Activated B cell treated with CpG ODN at 0.5 μM for 24 hours (primary cell): Measurements from ENCODE around the gene MBTPS1. TPM values are rescaled to one million over a fixed set of nuclear protein-coding genes. Genes with fewer than 3 reads are reported as not detected.

Source experiments
- ATAC-seq: fragments of 200-7000 bp; cut with Tn5 transposase; one replicate; pipeline ENCODE4 v1.10.0; 2021; ENCODE audit warnings: low read depth, mild to moderate bottlenecking, moderate library complexity
- CTCF ChIA-PET: fragments of 350-600 bp; sonication (Branson Sonifier 250); formaldehyde crosslinking; loops from one replicate; lab custom pipeline; 2021; ENCODE audit warnings: antibody characterized with exemption; lab: Charles Lee
- POLR2A ChIA-PET: fragments of 350-600 bp; sonication (Branson Sonifier 250); formaldehyde crosslinking; loops from one replicate; lab custom pipeline; 2021; ENCODE audit warnings: antibody characterized with exemption; lab: Charles Lee
- DNase-seq: peaks from one replicate; pipeline ENCODE4 v3.0.0; 2022
- H3K27ac Mint-ChIP-seq: one replicate; pipeline ENCODE4 v1.8.0; 2020; ENCODE audit warnings: mixed read lengths
- H3K27me3 Mint-ChIP-seq: one replicate; pipeline ENCODE4 v1.8.0; 2021; ENCODE audit warnings: mixed read lengths
- H3K36me3 Mint-ChIP-seq: one replicate; pipeline ENCODE4 v1.8.0; 2021; ENCODE audit warnings: low read depth, mixed read lengths
- H3K4me1 Mint-ChIP-seq: one replicate; pipeline ENCODE4 v1.8.0; 2021; ENCODE audit warnings: mixed read lengths
- H3K4me3 Mint-ChIP-seq: one replicate; pipeline ENCODE4 v1.8.0; 2020; ENCODE audit warnings: mild to moderate bottlenecking, mixed read lengths
- H3K9me3 Mint-ChIP-seq: one replicate; pipeline ENCODE4 v1.8.0; 2020; ENCODE audit warnings: mixed read lengths
- CTCF ChIP-seq: fragments of 200-600 bp; IDR thresholded peaks from one replicate; pipeline ENCODE4 v1.8.0; 2022; ENCODE audit warnings: antibody characterized with exemption, mild to moderate bottlenecking
- intact Hi-C: fragments of 100-400 bp; cut with micrococcal nuclease; formaldehyde crosslinking; loops from one replicate; pipeline ENCODE4 v1.15.1; 2024
- total RNA-seq: library from RNA; stranded (reverse); gene quantifications from 2 replicates; pipeline ENCODE4 v1.2.3, GENCODE V29; 2022

MBTPS1 gene
- total RNA-seq, 1 donor from 2014 or later: 79.2 TPM

DNA sequence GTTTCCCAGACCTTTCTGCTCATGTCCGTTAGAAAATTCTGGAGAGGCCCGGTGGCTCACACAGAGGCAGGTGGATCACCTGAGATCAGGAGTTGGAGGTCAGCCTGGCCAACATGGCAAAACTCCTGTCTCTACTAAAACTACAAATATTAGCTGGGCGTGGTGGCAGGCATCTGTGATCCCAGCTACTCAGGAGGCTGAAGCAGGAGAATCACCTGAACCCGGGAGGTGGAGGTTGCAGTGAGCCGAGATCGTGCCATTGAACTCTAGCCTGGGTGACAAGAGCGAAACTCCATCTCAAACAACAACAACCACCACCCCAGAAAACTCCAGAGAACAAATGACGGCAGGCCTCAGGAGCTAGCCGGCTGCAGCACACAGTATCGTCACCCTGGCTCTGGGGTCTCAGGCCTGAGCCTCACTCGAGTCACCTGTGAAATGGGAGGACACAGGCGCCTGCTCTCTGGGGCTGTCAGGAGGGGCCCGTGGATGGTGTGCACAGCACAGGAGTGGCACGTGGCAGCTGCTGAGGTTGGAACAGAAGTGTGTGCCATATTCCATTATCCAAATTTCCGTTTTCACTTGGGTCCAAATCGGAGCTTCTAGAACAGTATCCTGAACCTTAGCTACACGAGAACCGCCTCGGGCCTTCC, 70.8 kb downstream of the MBTPS1 start:
- Mint-ChIP-seq H3K36me3 (peaks cover 28% of the 10 kb centered on the region), H3K4me1 (no peaks in the 10 kb centered on the region), H3K4me3 (no peak overlapping the region), H3K27ac (no peak overlapping the region), H3K27me3 (peaks cover 18% of the 10 kb centered on the region), H3K9me3 (no peaks in the 10 kb centered on the region)
- POLR2A ChIA-PET: interaction anchor here (0.7 kb wide), 1 partner anchor 236 kb away, joined by 11 read pairs; no protein-coding TSS in a partner anchor
- DNase-seq: no peak
- intact Hi-C loops: no loop called here
- no peak for ATAC-seq
- CTCF ChIA-PET: no interaction called here
- TF ChIP-seq CTCF: no peak

DNA sequence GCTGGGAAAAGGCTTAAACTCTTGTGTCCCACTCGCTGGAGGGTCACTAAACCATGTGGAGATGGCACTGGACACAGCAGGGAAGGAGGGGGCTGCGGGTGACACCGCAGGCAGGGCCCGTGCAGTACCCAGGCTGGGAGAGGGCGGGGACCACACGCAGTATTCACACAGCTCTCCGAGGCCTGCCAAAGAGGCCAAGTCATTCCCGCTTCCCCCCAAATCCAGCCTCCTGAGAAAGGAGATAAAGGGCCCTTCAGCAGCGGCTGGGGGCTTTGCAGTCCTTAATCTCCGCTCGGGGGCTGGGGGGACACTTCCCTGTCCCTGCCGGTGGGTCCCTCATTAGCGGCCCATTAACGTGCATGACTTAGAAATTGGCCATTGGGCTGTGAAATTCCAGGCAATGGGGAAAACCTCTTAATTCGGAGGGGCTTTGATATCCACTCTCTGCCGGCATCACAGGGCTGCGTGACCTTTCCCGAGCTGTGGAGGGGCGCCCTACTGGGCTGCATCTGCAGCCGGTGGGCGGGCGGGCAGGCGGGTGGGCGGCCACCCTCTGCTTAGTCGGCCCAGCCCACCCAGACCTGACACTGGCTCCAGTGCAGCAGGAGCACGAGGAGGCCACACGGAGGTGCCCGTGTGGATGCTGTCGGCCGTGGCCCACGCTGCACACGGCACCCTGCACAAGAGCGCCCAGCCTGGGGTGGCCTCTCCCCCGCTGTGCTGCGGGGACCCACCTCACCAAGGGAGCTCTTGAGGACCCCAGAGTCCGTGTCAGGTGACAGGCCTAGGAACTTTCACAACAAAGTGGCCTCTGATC, 71.5 kb downstream of the MBTPS1 start:
- ChIA-PET POLR2A (no interaction called here), CTCF (no interaction called here)
- ATAC-seq (no peak), DNase-seq (no peak)
- intact Hi-C loops: no loop called here
- Mint-ChIP-seq H3K36me3 (peaks cover 24% of the 10 kb centered on the region), H3K27me3 (peaks cover 18% of the 10 kb centered on the region), H3K9me3 (no peaks in the 10 kb centered on the region), H3K4me1 (no peaks in the 10 kb centered on the region), H3K27ac (no peak overlapping the region), H3K4me3 (no peak overlapping the region)
- TF ChIP-seq CTCF: no peak

DNA sequence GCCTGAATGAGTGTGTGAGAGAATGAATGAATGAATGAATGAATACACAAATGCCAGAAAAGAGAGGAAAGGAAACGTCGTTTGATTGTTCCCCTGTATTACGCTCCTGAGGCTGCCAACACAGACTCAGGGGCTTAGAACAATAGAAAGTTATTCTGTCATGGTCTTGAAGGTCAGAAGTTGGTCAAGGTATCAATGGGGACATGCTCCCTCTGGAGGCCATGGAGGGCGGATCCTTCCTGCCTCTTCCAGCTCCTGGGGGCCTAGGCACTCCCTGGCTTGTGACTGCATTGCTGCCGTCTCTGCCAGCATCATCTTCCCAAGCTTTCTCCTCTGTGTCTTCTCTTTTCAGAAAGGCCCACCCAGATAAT, 72.6 kb downstream of the MBTPS1 start:
- ChIA-PET POLR2A (no interaction called here), CTCF (no interaction called here)
- intact Hi-C loops: no loop called here
- DNase-seq: no peak
- Mint-ChIP-seq H3K4me3 (no peak overlapping the region), H3K36me3 (peaks cover 13% of the 10 kb centered on the region), H3K27ac (no peak overlapping the region), H3K9me3 (no peaks in the 10 kb centered on the region), H3K27me3 (peaks cover 18% of the 10 kb centered on the region), H3K4me1 (no peaks in the 10 kb centered on the region)
- TF ChIP-seq CTCF: no peak
- ATAC-seq: no peak

DNA sequence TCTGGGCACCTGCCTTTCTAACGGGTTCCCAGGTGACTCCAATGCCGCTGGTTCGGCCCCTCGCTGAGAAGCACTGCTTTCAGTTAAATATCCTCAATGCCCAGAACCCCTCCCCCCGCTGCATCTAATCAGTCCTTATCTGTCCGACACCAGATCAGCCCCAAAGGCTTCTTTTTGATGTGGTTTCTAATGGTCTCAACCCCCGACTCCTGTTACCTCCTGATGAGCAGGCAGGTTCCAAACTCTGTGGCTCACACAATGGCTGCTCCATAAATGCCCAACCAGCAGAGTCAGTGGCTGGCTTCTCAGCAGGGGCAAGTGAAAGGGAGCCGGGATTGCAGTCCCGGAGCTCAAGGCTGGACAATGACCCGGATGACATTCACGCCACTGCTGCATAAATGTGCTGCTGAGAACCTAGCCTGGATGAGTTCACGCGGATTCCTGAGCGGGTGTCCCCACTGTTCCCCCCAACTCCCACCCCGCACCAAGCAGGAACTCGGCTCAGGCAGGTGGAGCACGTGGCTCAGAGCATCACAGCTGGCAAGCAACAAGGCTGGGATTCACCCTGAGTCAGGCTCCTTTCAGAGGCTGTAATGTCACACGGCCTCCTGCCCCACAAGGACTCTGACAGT, 73.1 kb downstream of the MBTPS1 start:
- Mint-ChIP-seq H3K27me3 (peaks cover 23% of the 10 kb centered on the region), H3K27ac (no peak overlapping the region)

More for the DNA sequence above, 73.1 kb downstream of the MBTPS1 start:
- H3K4me3 Mint-ChIP-seq: no peak overlapping the region
- intact Hi-C loops: no loop called here
- no peaks in the 10 kb centered on the region for H3K4me1 Mint-ChIP-seq
- no peaks in the 10 kb centered on the region for H3K9me3 Mint-ChIP-seq
- ChIA-PET CTCF (no interaction called here), POLR2A (no interaction called here)
- ATAC-seq (no peak), DNase-seq (no peak)
- H3K36me3 Mint-ChIP-seq: peaks cover 9% of the 10 kb centered on the region
- no peak for TF ChIP-seq CTCF
